Dendritic cell treated with granulocyte-macrophage colony-stimulating factor and Interleukin-4, amounts not matched to agents 40 ng/mL and 50 ng/mL, for 4 days (primary cell): ENCODE measurements around the gene ALOX5AP.

Experiments
- H3K27ac Mint-ChIP-seq: one replicate; pipeline ENCODE4 v1.8.0; 2022; ENCODE audit warnings: mild to moderate bottlenecking, mixed read lengths
- H3K27me3 Mint-ChIP-seq: one replicate; pipeline ENCODE4 v1.8.0; 2022; ENCODE audit warnings: mild to moderate bottlenecking, mixed read lengths
- H3K36me3 Mint-ChIP-seq: one replicate; pipeline ENCODE4 v1.8.0; 2022; ENCODE audit warnings: low read depth, mixed read lengths
- H3K4me1 Mint-ChIP-seq: one replicate; pipeline ENCODE4 v1.8.0; 2022; ENCODE audit warnings: low read depth, mixed read lengths
- H3K4me3 Mint-ChIP-seq: one replicate; pipeline ENCODE4 v1.8.0; 2022; ENCODE audit warnings: mild to moderate bottlenecking, moderate library complexity, mixed read lengths
- H3K9me3 Mint-ChIP-seq: one replicate; pipeline ENCODE4 v1.8.0; 2022; ENCODE audit warnings: mixed read lengths
- intact Hi-C: fragments of 100-400 bp; cut with micrococcal nuclease; formaldehyde crosslinking; loops from one replicate; pipeline ENCODE4 v1.15.0; 2022

The ALOX5AP gene

DNA sequence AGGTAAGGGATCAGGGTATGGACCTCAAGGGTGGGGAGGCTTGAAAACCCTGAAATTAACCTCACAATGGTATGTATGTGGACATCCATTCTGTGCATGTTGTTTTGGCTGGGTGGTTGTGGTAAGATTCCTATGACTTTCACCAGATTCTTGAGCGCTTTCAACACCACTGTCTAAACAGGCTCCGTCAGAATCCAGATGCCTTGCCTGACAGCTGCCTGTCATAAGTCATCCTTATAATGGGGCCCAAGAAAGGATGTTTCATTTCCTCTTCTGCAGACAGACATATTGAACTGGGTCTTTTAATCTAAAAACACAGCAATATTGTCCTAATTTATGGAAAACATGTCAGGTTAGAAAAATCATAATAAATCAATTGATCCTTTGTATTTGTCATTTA is 41.3 kb downstream of the ALOX5AP start:
- intact Hi-C loops = no loop called here
- Mint-ChIP-seq H3K4me1 (peaks cover 17% of the 10 kb centered on the region), H3K4me3 (no peak overlapping the region), H3K27ac (no peak overlapping the region), H3K27me3 (peaks cover 38% of the 10 kb centered on the region), H3K9me3 (no peaks in the 10 kb centered on the region), H3K36me3 (no peaks in the 10 kb centered on the region)

DNA sequence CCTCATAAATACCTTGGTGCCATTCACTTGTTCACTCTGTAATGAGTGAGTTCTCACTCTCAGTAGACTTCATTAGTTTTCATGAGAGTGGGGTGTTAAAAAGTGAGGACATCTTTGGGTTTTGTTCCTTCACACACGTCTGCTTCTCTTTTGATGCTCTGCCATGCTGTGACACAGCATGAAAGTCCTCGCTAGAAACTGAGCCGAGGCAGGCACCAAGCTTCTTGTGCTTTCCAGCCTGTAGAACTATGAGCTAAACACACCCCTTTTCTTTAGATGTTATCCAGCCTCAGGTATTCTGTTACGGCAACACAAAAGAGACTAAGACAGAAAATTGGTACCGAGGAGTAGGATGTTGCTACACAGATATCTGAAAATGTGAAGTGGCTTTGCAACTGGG is 43.7 kb downstream of the ALOX5AP start:
- H3K9me3 Mint-ChIP-seq = no peaks in the 10 kb centered on the region
- intact Hi-C loops = no loop called here
- H3K27ac Mint-ChIP-seq = no peak overlapping the region
- H3K4me3 Mint-ChIP-seq = no peak overlapping the region
- peaks cover 13% of the 10 kb centered on the region for H3K4me1 Mint-ChIP-seq
- H3K36me3 Mint-ChIP-seq = no peaks in the 10 kb centered on the region
- peaks cover 41% of the 10 kb centered on the region for H3K27me3 Mint-ChIP-seq

DNA sequence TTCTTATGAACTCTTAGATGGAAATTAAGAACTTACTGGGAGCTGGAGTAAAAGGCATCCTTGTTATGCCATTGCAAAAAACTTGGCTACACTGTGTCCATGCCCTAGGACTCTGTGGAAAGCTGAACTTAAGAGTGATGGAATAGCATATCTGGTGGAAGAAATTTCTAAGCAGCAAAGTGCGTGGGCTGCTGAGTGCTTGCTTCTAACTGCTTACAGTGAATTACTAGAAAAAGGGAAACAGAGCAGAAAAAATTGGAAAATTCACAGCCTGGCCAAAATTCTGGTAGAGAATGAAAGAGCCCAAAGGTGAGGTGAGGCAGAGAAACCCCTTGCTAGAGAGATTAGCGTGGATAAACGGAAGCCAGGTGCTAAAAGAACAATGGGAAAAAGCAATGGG is 44.3 kb downstream of the ALOX5AP start:
- intact Hi-C loops = no loop called here
- Mint-ChIP-seq H3K4me3 (no peak overlapping the region), H3K9me3 (no peaks in the 10 kb centered on the region), H3K27ac (no peak overlapping the region), H3K27me3 (peaks cover 45% of the 10 kb centered on the region), H3K4me1 (peaks cover 16% of the 10 kb centered on the region), H3K36me3 (no peaks in the 10 kb centered on the region)

DNA sequence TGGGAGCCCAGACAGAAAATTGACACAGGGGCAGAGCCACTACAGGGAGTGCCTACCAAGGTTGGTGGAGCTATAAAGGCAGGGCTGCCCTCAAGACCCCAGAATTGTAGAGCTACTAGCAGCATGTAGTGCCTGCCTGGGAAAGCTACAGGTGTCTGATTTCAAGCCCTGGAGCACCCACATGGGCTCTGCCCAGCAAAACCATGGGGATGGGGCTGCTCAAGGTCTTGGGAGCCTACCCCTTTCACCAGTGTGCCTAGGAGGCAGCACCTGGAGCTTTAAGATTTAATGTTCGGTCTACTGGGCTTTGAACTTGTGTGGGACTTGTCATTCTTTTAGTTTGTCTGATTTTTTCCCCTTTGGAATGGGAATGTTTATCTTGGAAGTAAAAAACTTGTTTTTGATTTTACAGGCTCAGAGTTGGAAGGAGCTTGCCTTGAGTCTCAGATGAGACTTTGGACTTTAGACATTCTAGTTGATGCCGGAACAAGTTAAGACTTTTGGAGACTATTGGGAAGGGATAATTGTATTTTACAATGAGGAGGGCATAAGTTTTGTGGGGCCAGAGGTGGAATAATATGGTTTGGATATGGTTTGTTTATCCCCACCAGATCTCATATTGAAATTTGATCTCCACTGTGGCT is 45.1 kb downstream of the ALOX5AP start:
- Mint-ChIP-seq H3K9me3 (no peaks in the 10 kb centered on the region), H3K36me3 (no peaks in the 10 kb centered on the region), H3K4me3 (peak overlapping the region; percentile 20), H3K27ac (no peak overlapping the region), H3K4me1 (peaks cover 14% of the 10 kb centered on the region), H3K27me3 (peaks cover 45% of the 10 kb centered on the region)
- intact Hi-C loops = no loop called here

DNA sequence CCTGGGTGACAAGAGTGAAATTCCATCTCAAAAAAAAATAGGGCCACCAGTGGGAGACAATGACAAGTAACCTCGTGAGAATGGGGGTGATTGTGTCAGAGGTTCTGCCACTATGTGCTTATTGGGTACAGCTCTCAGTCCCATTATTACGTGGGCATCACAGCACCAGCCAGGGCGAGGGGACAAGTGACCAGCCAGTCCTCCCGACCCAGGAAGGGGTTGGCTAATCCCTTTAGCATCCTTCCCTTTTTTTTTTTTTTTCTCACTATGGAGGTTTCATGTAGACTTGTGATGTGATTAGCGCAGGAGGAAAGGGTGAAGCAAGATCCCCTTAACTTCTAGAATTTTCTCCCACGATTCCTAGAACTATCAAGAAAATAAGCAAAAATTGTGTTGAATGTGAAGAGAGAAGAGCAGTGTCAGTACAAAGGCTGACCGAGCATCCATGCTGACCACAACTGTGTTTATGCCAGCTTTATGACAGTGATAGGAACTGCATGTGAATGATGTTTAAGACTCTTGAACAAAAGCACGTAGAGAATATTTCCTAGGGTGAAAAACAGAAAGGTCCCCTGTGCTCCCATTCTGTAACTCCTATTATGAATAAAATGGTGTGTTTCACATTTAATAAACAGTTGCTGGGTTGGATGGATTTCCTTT is 50.0 kb downstream of the ALOX5AP start:
- no peaks in the 10 kb centered on the region for H3K9me3 Mint-ChIP-seq
- H3K36me3 Mint-ChIP-seq = no peaks in the 10 kb centered on the region
- peaks cover 41% of the 10 kb centered on the region for H3K27me3 Mint-ChIP-seq
- no peak overlapping the region for H3K27ac Mint-ChIP-seq
- intact Hi-C loops = no loop called here
- H3K4me1 Mint-ChIP-seq = peaks cover 48% of the 10 kb centered on the region
- H3K4me3 Mint-ChIP-seq = no peak overlapping the region

DNA sequence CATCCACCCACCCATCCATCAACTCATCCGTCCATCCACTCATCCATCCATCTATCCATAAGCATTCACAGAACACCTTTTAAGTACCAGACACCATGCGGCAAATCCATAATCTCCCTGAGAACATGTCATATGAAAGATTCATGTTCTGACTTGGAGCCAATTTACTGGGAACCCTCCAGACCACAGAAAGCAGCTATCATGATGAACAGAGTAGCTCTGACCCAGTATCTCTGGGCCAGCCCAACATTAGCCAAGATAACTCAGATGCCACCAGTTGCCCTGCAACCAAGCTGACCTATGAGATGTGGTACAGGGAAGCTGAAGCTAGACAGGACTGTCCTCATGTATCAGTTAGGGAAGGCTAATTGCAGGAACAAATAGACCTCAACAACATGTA is 51.3 kb downstream of the ALOX5AP start:
- no peaks in the 10 kb centered on the region for H3K36me3 Mint-ChIP-seq
- intact Hi-C loops = no loop called here
- H3K4me3 Mint-ChIP-seq = no peak overlapping the region
- H3K9me3 Mint-ChIP-seq = no peaks in the 10 kb centered on the region
- peaks cover 48% of the 10 kb centered on the region for H3K4me1 Mint-ChIP-seq
- H3K27ac Mint-ChIP-seq = no peak overlapping the region
- H3K27me3 Mint-ChIP-seq = peaks cover 40% of the 10 kb centered on the region

DNA sequence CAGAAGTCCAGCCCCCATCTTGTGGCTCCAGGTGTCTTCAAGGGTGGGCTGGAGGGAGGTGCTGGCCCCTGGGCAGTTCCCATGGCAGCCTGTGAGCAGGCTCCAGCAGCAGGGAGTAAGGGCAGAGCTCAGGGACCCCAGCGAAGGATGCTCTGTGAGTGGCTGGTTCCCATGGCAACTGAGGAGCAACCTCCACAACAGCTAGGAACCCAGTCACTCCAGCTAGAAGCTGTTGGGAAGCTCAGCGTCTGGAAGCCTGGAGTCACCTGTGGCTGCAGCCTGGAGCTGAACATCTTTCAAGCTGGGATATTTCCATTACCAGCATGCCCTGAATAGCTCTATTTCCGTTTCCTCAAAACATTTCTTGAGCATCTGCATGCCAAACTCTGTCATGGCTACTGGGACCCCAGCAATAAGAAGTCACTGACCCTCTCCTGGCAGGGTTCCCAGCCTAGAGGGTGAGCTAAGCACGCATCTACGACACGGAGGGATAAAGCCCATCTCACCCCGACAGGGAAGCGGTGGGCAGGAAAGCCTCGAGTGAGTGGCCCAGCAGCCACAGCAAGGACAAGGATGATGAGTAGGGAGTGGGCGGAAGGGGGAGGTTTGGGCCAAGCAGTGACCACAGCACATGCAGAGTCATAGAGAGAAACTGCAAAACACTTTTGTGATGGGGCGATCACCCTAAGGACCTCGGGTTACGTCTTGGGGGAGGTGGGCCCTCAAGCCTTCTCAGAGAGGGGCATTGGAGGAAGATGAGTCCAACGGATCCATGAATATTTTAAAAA is 52.6 kb downstream of the ALOX5AP start:
- intact Hi-C loops = no loop called here
- Mint-ChIP-seq H3K4me3 (no peak overlapping the region), H3K27me3 (peaks cover 37% of the 10 kb centered on the region), H3K4me1 (peaks cover 48% of the 10 kb centered on the region), H3K9me3 (no peaks in the 10 kb centered on the region), H3K36me3 (no peaks in the 10 kb centered on the region), H3K27ac (no peak overlapping the region)

DNA sequence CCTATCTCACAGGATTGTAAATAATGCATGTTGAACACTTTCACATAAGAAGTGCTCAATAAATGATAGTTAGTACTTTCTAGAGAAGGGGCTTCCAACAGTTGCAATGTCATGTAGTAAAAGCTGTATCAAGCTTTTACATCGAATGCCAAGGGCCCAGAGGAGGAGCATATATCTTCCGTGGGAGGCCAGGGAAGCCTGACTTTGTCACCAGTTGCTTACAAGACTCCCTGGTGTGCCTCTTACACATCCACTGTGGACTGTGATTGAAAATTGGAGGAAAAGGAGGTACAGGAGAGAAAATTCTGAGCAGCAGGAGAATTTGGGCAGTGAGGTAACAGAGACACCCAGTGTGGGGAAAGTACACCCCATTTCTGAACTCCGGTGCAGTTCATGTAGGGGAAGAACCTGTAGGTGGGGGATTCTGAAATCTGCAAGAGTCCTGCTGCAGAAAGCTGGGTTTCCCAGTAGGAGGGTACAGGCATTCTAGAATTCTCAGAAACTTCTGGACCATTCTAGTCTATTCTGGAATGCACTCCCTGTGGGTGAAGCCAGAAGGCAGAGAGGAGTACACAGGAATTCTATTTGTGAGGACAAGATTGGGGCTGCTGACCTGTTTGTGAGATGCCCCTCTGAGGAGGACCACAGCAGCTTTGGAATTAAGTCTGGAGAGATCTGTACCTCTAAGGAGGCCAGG is 54.0 kb downstream of the ALOX5AP start:
- Mint-ChIP-seq H3K4me1 (peaks cover 44% of the 10 kb centered on the region), H3K9me3 (no peaks in the 10 kb centered on the region), H3K27me3 (peaks cover 35% of the 10 kb centered on the region), H3K4me3 (no peak overlapping the region), H3K27ac (no peak overlapping the region), H3K36me3 (no peaks in the 10 kb centered on the region)
- intact Hi-C loops = no loop called here

DNA sequence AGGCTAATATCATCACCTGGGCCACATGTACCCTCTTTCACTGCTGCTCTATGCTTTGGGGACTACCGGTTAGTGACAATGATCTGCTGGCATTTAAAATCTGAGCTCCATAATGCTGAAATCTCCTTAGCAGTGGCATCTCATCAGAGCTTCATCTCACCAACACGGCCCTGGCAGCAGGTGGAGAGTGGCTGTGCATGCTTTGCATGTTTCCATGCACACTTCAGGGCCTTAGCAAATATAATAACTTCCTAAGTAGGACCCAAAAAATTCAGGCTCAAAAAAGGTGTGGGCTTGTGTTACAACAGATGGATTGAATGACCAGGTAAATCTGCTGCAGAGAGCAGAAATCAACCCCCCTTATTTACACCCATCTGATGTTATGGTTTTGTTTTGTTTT is 55.2 kb downstream of the ALOX5AP start:
- H3K36me3 Mint-ChIP-seq = no peaks in the 10 kb centered on the region
- intact Hi-C loops = no loop called here
- H3K4me3 Mint-ChIP-seq = no peak overlapping the region
- H3K4me1 Mint-ChIP-seq = peaks cover 36% of the 10 kb centered on the region
- no peaks in the 10 kb centered on the region for H3K9me3 Mint-ChIP-seq
- H3K27me3 Mint-ChIP-seq = peaks cover 42% of the 10 kb centered on the region
- H3K27ac Mint-ChIP-seq = no peak overlapping the region

DNA sequence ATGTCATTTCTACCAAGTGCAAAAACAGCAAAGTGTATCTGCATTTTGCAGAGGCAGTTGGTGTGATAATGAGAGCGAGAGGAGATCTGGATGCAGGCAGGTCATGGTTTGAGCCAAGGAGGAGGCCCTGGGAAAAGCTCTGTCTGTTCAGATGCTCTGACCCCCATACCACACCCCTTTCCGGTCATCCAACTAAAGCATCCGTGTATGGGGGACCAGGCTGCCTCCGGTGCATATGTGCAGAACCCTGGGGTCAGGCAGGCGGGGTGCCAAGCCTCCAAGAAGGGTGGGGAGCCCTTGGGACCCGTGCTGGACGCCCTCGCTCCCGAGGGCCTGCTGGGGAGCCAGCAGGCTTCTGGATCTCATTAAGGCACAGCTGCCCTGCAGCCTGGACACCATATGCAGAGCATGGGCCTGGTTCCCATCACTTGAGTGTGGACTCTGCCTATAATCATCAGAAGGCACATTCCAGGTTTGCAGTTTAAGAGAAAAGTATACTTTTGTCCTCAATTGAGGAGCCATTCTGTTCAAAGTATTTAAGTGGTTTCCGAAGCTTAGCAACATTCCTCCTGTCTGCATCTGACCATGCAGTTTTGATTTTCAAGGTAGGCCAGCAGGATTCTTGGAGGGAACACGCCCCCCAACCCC is 56.1 kb downstream of the ALOX5AP start:
- no peak overlapping the region for H3K4me3 Mint-ChIP-seq
- H3K4me1 Mint-ChIP-seq = peaks cover 36% of the 10 kb centered on the region
- H3K36me3 Mint-ChIP-seq = no peaks in the 10 kb centered on the region
- H3K27ac Mint-ChIP-seq = no peak overlapping the region
- H3K27me3 Mint-ChIP-seq = peaks cover 42% of the 10 kb centered on the region
- H3K9me3 Mint-ChIP-seq = no peaks in the 10 kb centered on the region
- intact Hi-C loops = no loop called here

DNA sequence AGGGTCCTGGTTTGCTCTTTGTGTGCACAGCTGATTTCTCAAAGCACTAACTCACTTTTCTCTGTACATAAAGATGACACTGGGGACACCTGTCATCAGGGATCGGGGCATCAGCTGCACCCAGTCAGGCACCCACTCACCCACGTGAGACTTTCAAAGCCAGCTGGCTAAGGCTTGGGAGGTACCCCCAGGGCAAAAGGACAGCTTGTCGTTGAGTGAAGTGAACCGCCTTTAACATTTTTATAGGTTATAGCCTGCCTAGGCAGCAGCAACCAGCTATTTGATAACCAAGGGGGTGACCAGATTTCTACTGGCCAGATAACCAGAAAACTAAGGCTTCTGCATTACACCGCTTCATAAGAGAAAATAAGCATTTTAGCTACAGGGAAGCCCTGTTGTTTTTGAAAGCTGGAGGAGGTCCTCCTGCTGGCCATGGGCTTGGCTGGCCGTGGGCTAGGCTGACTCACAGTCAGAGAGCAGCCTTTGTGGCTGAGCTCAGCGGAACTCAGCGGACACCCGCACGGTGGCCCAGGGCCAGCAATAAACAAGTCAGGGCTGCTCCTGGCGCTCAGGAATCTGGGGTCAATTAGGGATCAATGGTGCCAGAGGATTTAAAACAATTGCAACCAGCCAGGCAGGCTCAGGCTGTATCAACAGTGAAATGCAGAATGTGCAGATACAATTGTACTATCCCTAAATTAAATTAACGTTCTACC is 57.1 kb downstream of the ALOX5AP start:
- peaks cover 32% of the 10 kb centered on the region for H3K4me1 Mint-ChIP-seq
- H3K27me3 Mint-ChIP-seq = peaks cover 38% of the 10 kb centered on the region
- no peak overlapping the region for H3K27ac Mint-ChIP-seq
- H3K9me3 Mint-ChIP-seq = no peaks in the 10 kb centered on the region
- H3K4me3 Mint-ChIP-seq = no peak overlapping the region
- no peaks in the 10 kb centered on the region for H3K36me3 Mint-ChIP-seq
- intact Hi-C loops = no loop called here

DNA sequence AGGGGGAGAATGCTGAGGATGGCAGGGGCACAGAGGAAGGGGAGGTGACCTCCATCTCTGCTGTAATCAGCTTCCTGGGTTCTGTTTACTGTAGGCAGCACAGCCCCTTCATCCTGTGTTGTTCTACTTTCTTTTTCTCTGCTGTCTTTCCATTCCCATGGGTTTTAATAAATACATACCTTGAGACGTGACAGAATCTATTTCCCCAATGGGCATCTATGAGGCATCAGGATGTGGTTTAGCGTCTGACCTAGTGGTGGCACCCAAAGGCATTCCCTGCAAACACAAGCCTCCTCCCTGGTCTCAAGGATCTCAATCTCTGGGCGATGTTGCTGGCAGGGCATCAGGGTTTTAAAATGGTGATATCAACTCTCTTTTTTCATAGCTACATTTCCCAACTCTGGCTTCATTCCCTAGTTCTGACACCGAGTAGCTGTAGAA is 60.8 kb downstream of the ALOX5AP start:
- Mint-ChIP-seq H3K4me1 (peaks cover 16% of the 10 kb centered on the region), H3K27ac (no peak overlapping the region), H3K9me3 (no peaks in the 10 kb centered on the region), H3K36me3 (no peaks in the 10 kb centered on the region), H3K4me3 (no peak overlapping the region), H3K27me3 (peaks cover 39% of the 10 kb centered on the region)
- intact Hi-C loops = no loop called here
